ENCODE results near the gene FOXN3. TPM values are rescaled to one million over a fixed set of nuclear protein-coding genes. Genes with fewer than 3 reads are reported as not detected.

Gene FOXN3
- total RNA-seq, 1 donor from 2014 or later = 108 TPM

GRCh38 chr14:89240414-89240813 lies 176.6 kb downstream of the FOXN3 start:
- H3K4me1 Mint-ChIP-seq (ENCODE audit: unreplicated experiment) = peaks cover 37% of the 10 kb centered on the region
- no peak for TF ChIP-seq CTCF (IDR thresholded peaks at IDR 0.05; ENCODE audit: unreplicated experiment)
- no peaks in the 10 kb centered on the region for H3K9me3 Mint-ChIP-seq (ENCODE audit: unreplicated experiment)
- H3K27me3 Mint-ChIP-seq (ENCODE audit: unreplicated experiment) = no peaks in the 10 kb centered on the region
- DNase-seq (ENCODE audit: low spot score) = no peak
- H3K4me3 Mint-ChIP-seq (ENCODE audit: unreplicated experiment) = no peak overlapping the region
- H3K36me3 Mint-ChIP-seq (ENCODE audit: low read depth, unreplicated experiment) = peaks cover 4% of the 10 kb centered on the region
- H3K27ac Mint-ChIP-seq (ENCODE audit: unreplicated experiment) = no peak overlapping the region

DNA sequence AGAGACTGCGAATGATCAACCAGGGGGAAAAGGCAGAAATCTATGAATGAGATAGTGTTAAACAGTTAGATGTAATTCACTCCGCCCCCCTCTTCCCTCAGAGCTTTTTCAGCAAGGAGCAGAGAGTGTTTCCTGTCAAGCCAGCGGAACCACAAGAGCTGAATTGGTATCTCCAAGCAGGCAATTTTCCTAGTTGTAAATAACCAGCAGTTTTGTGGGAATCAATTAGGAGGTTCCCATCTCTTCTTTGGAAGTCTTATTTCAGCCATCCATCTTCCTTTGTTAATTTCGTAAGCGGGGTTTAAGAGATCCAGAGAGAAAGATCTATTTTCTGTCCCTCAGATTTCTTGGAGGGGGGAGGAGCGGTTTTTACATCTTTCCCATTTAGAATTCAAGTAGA lies 178.0 kb downstream of the FOXN3 start:
- Mint-ChIP-seq H3K9me3 (ENCODE audit: unreplicated experiment) (no peaks in the 10 kb centered on the region), H3K36me3 (ENCODE audit: low read depth, unreplicated experiment) (peaks cover 11% of the 10 kb centered on the region), H3K4me1 (ENCODE audit: unreplicated experiment) (peaks cover 37% of the 10 kb centered on the region), H3K4me3 (ENCODE audit: unreplicated experiment) (no peak overlapping the region), H3K27ac (ENCODE audit: unreplicated experiment) (no peak overlapping the region), H3K27me3 (ENCODE audit: unreplicated experiment) (peaks cover 3% of the 10 kb centered on the region)
- TF ChIP-seq CTCF (IDR thresholded peaks at IDR 0.05; ENCODE audit: unreplicated experiment) = no peak
- no peak for DNase-seq (ENCODE audit: low spot score)

GRCh38 chr14:89237921-89238529 lies 179.0 kb downstream of the FOXN3 start:
- H3K9me3 Mint-ChIP-seq (ENCODE audit: unreplicated experiment) = no peaks in the 10 kb centered on the region
- no peak overlapping the region for H3K27ac Mint-ChIP-seq (ENCODE audit: unreplicated experiment)
- H3K27me3 Mint-ChIP-seq (ENCODE audit: unreplicated experiment) = peaks cover 3% of the 10 kb centered on the region
- no peak for DNase-seq (ENCODE audit: low spot score)
- peaks cover 36% of the 10 kb centered on the region for H3K4me1 Mint-ChIP-seq (ENCODE audit: unreplicated experiment)
- no peak overlapping the region for H3K4me3 Mint-ChIP-seq (ENCODE audit: unreplicated experiment)
- no peak for TF ChIP-seq CTCF (IDR thresholded peaks at IDR 0.05; ENCODE audit: unreplicated experiment)
- peaks cover 11% of the 10 kb centered on the region for H3K36me3 Mint-ChIP-seq (ENCODE audit: low read depth, unreplicated experiment)

- H3K4me1 Mint-ChIP-seq (ENCODE audit: unreplicated experiment) = peaks cover 30% of the 10 kb centered on the region
- peaks cover 3% of the 10 kb centered on the region for H3K27me3 Mint-ChIP-seq (ENCODE audit: unreplicated experiment)
- DNase-seq (ENCODE audit: low spot score) = no peak
- no peak for TF ChIP-seq CTCF (IDR thresholded peaks at IDR 0.05; ENCODE audit: unreplicated experiment)
- H3K9me3 Mint-ChIP-seq (ENCODE audit: unreplicated experiment) = no peaks in the 10 kb centered on the region
- H3K4me3 Mint-ChIP-seq (ENCODE audit: unreplicated experiment) = no peak overlapping the region
- peaks cover 11% of the 10 kb centered on the region for H3K36me3 Mint-ChIP-seq (ENCODE audit: low read depth, unreplicated experiment)
- H3K27ac Mint-ChIP-seq (ENCODE audit: unreplicated experiment) = no peak overlapping the region
These were observed 180.2 kb downstream of the FOXN3 start for GRCh38 chr14:89236851-89237250.

GRCh38 chr14:89233184-89233583 lies 183.8 kb downstream of the FOXN3 start:
- peaks cover 6% of the 10 kb centered on the region for H3K27me3 Mint-ChIP-seq (ENCODE audit: unreplicated experiment)
- H3K4me3 Mint-ChIP-seq (ENCODE audit: unreplicated experiment) = no peak overlapping the region
- DNase-seq (ENCODE audit: low spot score) = no peak
- peaks cover 13% of the 10 kb centered on the region for H3K4me1 Mint-ChIP-seq (ENCODE audit: unreplicated experiment)
- no peak overlapping the region for H3K27ac Mint-ChIP-seq (ENCODE audit: unreplicated experiment)
- TF ChIP-seq CTCF (IDR thresholded peaks at IDR 0.05; ENCODE audit: unreplicated experiment) = no peak
- H3K36me3 Mint-ChIP-seq (ENCODE audit: low read depth, unreplicated experiment) = peaks cover 11% of the 10 kb centered on the region
- no peaks in the 10 kb centered on the region for H3K9me3 Mint-ChIP-seq (ENCODE audit: unreplicated experiment)

All from endothelial cell (in vitro differentiated cells).